Heart left ventricle (tissue), 16 donors: Measurements from ENCODE around the gene PRDM15. TPM values are rescaled to one million over a fixed set of nuclear protein-coding genes. Genes with fewer than 3 reads are reported as not detected.

Source experiments
- ATAC-seq, 4 donors: fragments of 200-7000 bp; cut with Tn5 transposase; one replicate each; pipeline ENCODE4 v1.9.1; 2020 to 2022; ENCODE audit warnings: moderate library complexity in 4 of 4, mild to moderate bottlenecking in 3 of 4, moderate number of reproducible peaks in 1 of 4
- DNase-seq, 5 donors: peaks; one replicate each; pipeline ENCODE4 v3.0.0-alpha.2; 2020
- H3K27ac ChIP-seq, 12 donors: fragments of 200-600 bp; sonication (generic) in 4 of 12; one replicate each; pipeline versions ENCODE4 v1.5.0 to v1.8.0; 2016 to 2022; ENCODE audit warnings: mild to moderate bottlenecking in 2 of 12
- H3K27me3 ChIP-seq, 9 donors: fragments of 200-600 bp; sonication (generic) in 2 of 9; one replicate each; pipeline versions ENCODE4 v1.5.1 to v1.8.0; 2016 to 2022; ENCODE audit warnings: mild to moderate bottlenecking in 3 of 9
- H3K36me3 ChIP-seq, 9 donors: fragments of 200-600 bp; sonication (generic) in 2 of 9; one replicate each; pipeline versions ENCODE4 v1.5.0 to v1.8.0; 2018 to 2022; ENCODE audit warnings: mild to moderate bottlenecking in 2 of 9
- H3K4me1 ChIP-seq, 12 donors: fragments of 200-600 bp; sonication (generic) in 4 of 12; one replicate each; pipeline versions ENCODE4 v1.5.0 to v1.8.0; 2016 to 2022; ENCODE audit warnings: mild to moderate bottlenecking in 3 of 12
- H3K4me3 ChIP-seq, 12 donors: fragments of 200-600 bp; sonication (generic) in 4 of 12; one replicate each; pipeline versions ENCODE4 v1.5.0 to v1.8.0; 2017 to 2022; ENCODE audit warnings: mild to moderate bottlenecking in 9 of 12, moderate library complexity in 4 of 12
- H3K9me3 ChIP-seq, 12 donors: fragments of 200-600 bp; sonication (generic) in 4 of 12; one replicate each; pipeline versions ENCODE4 v1.5.0 to v1.8.0; 2016 to 2022; ENCODE audit warnings: mild to moderate bottlenecking in 1 of 12
- POLR2A ChIP-seq, 2 donors: fragments of 450-650 bp; IDR thresholded peaks; one replicate each; pipeline ENCODE4 v1.6.1; 2017; ENCODE audit warnings: antibody characterized with exemption in 2 of 2, mild to moderate bottlenecking in 2 of 2, moderate library complexity in 2 of 2
- WGBS, 4 donors: extraction: QIAGEN DNeasy Blood & Tissue Kit in 2 of 4; methylation state at CpG; one replicate each; pipeline versions ENCODE4 v1.1.5 to v1.1.7; 2013 to 2018; 5-methylcytosine and 5-hydroxymethylcytosine counted together
- intact Hi-C, 10 donors: fragments of 100-400 bp; cut with DNase I; formaldehyde crosslinking; loops; one replicate each; pipeline versions ENCODE4 v1.11.1 to v1.14.2; 2022
- polyA plus RNA-seq, 2 donors: library from polyadenylated mRNA; stranded (reverse); fragments of 200-250 nt; gene quantifications; one replicate each; pipeline ENCODE4 v1.2.3, GENCODE V29; 2013
- total RNA-seq, 9 donors: library from RNA; depleted of rRNA in 2 of 9; stranded (reverse); fragments of >200 nt in 2 of 9; fragmentation: NEBNext Ultra II Directional in 3 of 9; extraction: Animal tissue kit (Norgen Biotek cat#: 25700) in 3 of 9; gene quantifications; one replicate each; pipeline versions ENCODE4 v1.1.0 to v1.2.4, GENCODE V29; 2016 to 2023
- TF ChIP-seq, protein P1 (sequence below), 12 donors: fragments of 200-600 bp; sonication (generic) in 4 of 12; IDR thresholded peaks; one replicate each; pipeline versions ENCODE4 v1.5.0 to v1.8.0; 2018 to 2022; ENCODE audit warnings: antibody characterized with exemption in 12 of 12, mild to moderate bottlenecking in 5 of 12
- donor health status: ischemic (EF 13 %, LVEDD 7.1; RV severe dilation, severe dysfunction).
- donor health status: healthy with polysubstance abuse.
- donor health status: DM: no; HTN: yes; CAD: no.
- donor health status: DM: no; HTN: no; CAD: no.
- donor health status: ischemic (EF 25% LVEDD 6.9; RV normal size, moderate dysfunction).
- donor health status: ischemic (EF 25% LVEDD 5.7; RV mildly dilated, moderate dysfunction).
- donor health status: healthy.
- donor health status: DM: yes; HTN: yes; CAD: no.
- donor health status: ischemic (EF 35%, LVEDD 5.7; RV mildly dilated, moderate dysfunction).
- donor health status: nonischemic (EF 11% LVEDD 7.7; RV severe dilation, severe dysfunction).
- donor health status: DM: yes; HTN: yes; CAD: no.
- donor health status: PGD.
- donor health status: ischemic (EF 29% LVEDD 5.4; RV normal size, mild dysfunction).
- donor health status: nonischemic (EF 23%, LVEDD 6.1; RV moderate dilation, normal function).

The PRDM15 gene
- total and polyA plus RNA-seq, 11 donors = 2.1 to 6.3 (median 2.7) TPM

DNA sequence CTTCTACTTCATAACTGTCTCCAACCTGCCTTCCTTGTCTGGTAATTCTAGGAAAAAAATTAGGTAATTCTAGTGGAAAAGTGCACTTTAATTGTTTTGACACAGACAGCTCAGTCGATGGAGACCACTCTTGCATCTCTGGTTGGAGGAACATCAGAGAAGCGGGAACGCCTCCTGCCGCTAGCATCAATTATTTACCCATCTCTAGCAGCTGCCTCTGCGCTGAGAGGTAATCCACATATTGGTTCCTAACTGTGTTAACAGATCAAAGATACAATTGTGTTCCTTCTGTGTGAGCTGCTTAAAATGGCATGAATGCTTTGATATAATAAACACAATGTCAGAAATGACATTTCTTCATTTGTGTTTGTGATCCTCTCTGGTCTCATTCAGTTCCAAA, 41.3 kb upstream of the PRDM15 start:
- Histone ChIP-seq H3K36me3 (peaks cover 0 to 37% (median 20%) of the 10 kb centered on the region in 9 donors), H3K4me3 (no peak overlapping the region), H3K4me1 (peaks cover 0 to 41% (median 19%) of the 10 kb centered on the region in 12 donors), H3K9me3 (no peaks in the 10 kb centered on the region), H3K27ac (peak overlapping the region in 1 of 12 donors; percentile 4), H3K27me3 (no peaks in the 10 kb centered on the region)
- TF ChIP-seq POLR2A (IDR thresholded peaks at IDR 0.05) = no peak
- TF ChIP-seq, protein P1, sequence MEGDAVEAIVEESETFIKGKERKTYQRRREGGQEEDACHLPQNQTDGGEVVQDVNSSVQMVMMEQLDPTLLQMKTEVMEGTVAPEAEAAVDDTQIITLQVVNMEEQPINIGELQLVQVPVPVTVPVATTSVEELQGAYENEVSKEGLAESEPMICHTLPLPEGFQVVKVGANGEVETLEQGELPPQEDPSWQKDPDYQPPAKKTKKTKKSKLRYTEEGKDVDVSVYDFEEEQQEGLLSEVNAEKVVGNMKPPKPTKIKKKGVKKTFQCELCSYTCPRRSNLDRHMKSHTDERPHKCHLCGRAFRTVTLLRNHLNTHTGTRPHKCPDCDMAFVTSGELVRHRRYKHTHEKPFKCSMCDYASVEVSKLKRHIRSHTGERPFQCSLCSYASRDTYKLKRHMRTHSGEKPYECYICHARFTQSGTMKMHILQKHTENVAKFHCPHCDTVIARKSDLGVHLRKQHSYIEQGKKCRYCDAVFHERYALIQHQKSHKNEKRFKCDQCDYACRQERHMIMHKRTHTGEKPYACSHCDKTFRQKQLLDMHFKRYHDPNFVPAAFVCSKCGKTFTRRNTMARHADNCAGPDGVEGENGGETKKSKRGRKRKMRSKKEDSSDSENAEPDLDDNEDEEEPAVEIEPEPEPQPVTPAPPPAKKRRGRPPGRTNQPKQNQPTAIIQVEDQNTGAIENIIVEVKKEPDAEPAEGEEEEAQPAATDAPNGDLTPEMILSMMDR (IDR thresholded peaks at IDR 0.05) = no peak
- intact Hi-C loops = loop anchor here in 2 of 10 donors (5.0 kb wide), 2 partner anchors 38 to 43 kb away; partner anchors contain the start of gene PRDM15 (in 1 of the 2)
- 88 to 96% (median 95%) methylated on average over 5 of the region's 5 CpGs for WGBS, 4 donors
- no peak for ATAC-seq
- DNase-seq = no peak

DNA sequence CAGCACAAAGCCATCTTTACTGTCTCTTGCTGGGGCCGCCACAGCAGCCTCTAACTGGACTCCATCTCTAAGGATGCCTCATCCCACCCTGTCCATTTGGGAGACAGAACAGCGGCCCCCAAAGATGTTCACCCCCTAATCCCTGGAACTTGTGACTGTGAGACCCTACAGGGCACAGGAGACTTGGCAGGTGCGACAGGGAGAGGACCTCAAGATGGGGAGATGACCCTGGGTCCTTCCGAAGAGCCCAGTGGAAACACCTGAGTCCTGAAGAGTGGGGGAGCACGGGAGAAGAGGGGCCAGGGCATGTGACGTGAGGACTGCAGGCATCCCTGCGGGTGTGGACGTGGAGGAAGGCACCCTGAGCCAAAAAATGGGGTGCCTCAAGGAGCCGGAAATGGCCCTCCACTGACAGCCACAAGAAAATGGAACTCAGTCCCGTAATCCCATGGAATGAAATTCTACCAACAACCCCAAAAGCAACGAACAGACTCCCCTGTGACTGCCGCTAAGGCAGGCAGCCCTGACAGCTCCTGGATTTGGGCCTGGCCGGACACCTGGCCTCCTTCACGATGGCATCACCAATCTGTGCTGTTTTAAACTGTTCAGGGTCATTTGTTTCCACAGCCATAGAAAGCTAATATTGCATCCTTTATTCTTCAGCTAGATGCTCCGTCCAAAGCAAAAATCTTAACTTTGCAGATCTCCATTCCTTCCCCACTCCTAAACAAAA, 40.7 kb upstream of the PRDM15 start:
- H3K9me3 ChIP-seq = no peaks in the 10 kb centered on the region
- intact Hi-C loops = loop anchor here in 2 of 10 donors (5.0 kb wide), 2 partner anchors 38 to 43 kb away; partner anchors contain the start of gene PRDM15 (in 1 of the 2)
- H3K27me3 ChIP-seq = no peaks in the 10 kb centered on the region
- H3K4me1 ChIP-seq = peaks cover 0 to 35% (median 13%) of the 10 kb centered on the region in 12 donors
- TF ChIP-seq, protein P1 (IDR thresholded peaks at IDR 0.05) = no peak
- no peak for TF ChIP-seq POLR2A (IDR thresholded peaks at IDR 0.05)
- DNase-seq (no peak), ATAC-seq (no peak)
- peaks cover 0 to 44% (median 24%) of the 10 kb centered on the region in 9 donors for H3K36me3 ChIP-seq
- 94 to 97% (median 97%) methylated on average over 15 of the region's 15 CpGs for WGBS, 4 donors
- no peak overlapping the region for H3K4me3 ChIP-seq
- no peak overlapping the region for H3K27ac ChIP-seq

DNA sequence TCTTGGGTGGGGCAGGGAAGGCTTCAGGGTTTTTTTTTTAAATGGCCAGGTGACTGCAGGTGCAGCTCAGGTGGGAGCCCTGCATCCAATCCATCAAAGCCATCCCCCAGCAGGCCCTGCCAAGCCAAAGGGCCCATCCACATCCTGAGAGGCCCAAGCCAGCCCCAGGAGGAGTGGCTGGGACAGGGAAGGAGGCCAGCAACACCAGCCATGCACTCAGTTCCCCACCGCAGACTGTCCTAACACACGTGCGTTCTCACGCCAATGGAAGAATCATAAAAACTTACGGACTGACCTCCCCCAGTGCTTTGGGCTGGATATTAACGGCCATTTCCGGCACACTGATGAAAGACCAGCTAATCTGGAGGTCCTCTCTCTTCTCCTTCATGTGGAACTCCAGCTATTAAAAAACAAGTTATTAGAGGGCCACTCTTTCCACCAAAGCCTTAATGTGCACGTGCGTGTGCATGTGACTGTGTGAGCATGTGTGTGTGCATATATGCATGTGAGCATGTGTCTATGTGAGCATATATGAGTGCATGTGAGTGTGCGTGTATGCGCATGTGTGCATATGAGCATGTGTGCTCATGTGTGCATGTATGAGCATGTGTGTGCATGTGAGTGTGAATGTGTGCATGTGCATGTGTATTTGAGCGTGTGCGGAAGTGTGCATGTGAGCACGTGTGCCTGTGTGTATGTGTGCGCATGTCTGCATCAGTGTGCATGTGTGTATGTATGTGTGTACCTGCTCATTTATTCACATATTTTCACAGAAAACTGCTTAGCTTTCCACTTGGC, 39.6 kb upstream of the PRDM15 start:
- DNase-seq (no peak), ATAC-seq (no peak)
- no peak overlapping the region for H3K4me3 ChIP-seq
- no peaks in the 10 kb centered on the region for H3K9me3 ChIP-seq
- intact Hi-C loops = no loop called here
- TF ChIP-seq, protein P1 (IDR thresholded peaks at IDR 0.05) = no peak
- TF ChIP-seq POLR2A (IDR thresholded peaks at IDR 0.05) = no peak
- no peak overlapping the region for H3K27ac ChIP-seq
- no peaks in the 10 kb centered on the region for H3K27me3 ChIP-seq
- H3K36me3 ChIP-seq = peaks cover 0 to 55% (median 31%) of the 10 kb centered on the region in 9 donors
- peaks cover 0 to 24% (median 12%) of the 10 kb centered on the region in 12 donors for H3K4me1 ChIP-seq
- 95 to 97% (median 96%) methylated on average over 15 of the region's 15 CpGs for WGBS, 4 donors

DNA sequence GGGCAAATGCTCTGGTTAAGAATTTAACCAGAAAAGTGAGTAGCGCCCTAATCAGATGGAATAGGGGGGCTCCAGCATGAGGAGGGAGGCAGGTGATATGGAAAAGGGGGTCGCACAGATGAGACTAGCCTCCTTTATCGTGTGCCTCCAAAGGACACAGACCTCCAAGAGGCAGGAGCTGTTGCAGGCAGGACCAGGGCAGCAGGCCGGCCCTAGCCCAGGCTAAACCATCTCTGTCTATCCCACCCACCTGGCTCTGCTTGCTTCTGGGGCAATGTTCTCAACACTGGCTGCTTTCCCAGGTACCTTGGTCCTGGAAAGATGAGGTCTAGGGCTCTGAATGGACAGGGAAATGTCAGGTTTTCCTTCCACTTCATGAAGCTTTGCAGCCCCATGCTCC, 38.4 kb upstream of the PRDM15 start:
- ATAC-seq (no peak), DNase-seq (no peak)
- TF ChIP-seq POLR2A (IDR thresholded peaks at IDR 0.05) = no peak
- TF ChIP-seq, protein P1 (IDR thresholded peaks at IDR 0.05) = no peak
- intact Hi-C loops = no loop called here
- Histone ChIP-seq H3K9me3 (no peaks in the 10 kb centered on the region), H3K36me3 (peaks cover 0 to 67% (median 40%) of the 10 kb centered on the region in 9 donors), H3K4me1 (peaks cover 0 to 19% (median 9%) of the 10 kb centered on the region in 12 donors), H3K4me3 (no peak overlapping the region), H3K27ac (no peak overlapping the region), H3K27me3 (no peaks in the 10 kb centered on the region)
- 96 to 99% (median 98%) methylated on average over 4 of the region's 4 CpGs for WGBS, 4 donors
